GM18867 (cell line): Measurements from ENCODE around the gene SETD4.
"Not testable (repeated sequence)": the region's sequence is repeated elsewhere in the genome, so short reads cannot be mapped to it uniquely, and the experiment has no call there.

Experiments used
- ATAC-seq: cut with Tn5 transposase; IDR thresholded peaks from one replicate; pipeline ENCODE4 v1.9.1; 2021; ENCODE audit warnings: mild to moderate bottlenecking, moderate library complexity; ENCODE audit not compliant: unreplicated experiment

Gene SETD4, protein sequence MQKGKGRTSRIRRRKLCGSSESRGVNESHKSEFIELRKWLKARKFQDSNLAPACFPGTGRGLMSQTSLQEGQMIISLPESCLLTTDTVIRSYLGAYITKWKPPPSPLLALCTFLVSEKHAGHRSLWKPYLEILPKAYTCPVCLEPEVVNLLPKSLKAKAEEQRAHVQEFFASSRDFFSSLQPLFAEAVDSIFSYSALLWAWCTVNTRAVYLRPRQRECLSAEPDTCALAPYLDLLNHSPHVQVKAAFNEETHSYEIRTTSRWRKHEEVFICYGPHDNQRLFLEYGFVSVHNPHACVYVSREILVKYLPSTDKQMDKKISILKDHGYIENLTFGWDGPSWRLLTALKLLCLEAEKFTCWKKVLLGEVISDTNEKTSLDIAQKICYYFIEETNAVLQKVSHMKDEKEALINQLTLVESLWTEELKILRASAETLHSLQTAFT

DNA sequence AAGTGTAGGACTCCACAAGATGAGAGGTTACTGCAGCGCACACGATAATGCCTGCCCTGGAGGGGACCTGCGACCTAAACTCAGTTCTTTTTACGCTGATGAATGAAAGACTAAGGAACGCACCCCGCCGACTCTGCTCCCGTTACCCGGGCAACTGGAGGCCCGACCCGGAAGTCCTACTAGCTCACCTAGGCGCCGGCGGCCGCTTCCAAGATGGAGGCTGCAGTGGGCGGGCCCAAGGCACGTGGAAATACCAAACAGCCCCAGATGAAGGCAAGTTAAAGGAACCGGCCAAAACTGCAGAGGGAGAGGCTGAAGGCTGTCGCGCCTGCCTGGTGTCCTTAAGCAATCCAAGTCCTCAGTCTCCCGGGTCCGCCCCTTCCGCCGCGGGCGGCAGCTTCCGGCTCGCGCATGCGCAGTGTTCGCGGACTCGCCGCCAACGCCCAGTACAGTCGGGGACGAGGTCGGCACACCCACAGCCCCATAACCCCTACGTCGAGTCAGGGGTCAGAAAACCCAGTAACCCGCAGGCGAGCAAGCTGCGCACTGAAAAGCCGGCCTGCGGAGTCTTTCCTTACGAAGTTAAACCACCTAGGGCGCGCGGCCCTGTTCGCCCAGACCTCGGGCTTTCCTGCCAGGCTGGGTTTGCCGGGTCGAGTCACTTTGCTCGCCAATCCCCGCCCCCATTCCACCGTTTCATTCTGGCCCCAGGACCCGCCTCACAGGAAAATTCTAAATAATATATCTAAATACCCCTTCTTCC, at the start of gene SETD4:
Gene SETD4, minus strand, starts transcription at position 368 of the 763 bp plus-strand sequence. CDS start 1,638 bp downstream, outside the sequence.
- peak; percentile 90 for ATAC-seq

DNA sequence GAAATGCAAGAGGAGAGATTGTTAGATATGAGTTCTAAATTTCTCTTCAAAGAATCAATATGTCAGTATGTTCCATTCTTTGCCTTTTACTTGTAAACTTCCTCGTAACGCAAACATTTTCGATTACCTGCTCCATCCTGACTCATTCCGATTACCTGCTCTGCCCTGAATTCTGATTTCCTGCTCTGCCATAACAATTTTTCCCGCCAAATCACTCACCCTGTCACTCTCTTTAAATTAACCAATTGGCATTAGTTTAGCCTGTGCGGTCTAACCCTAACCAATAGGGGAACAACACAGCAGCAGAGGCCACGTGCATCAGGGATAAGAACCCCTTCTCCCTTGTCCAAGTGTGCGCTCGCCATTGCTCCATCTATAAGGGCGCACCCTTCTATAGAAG, 49.5 kb upstream of the SETD4 start:
- no peak for ATAC-seq

GRCh38 chr21:36105327-36105842, 45.1 kb upstream of the SETD4 start:
- ATAC-seq, result no peak

GRCh38 chr21:36104317-36105300, 44.3 kb upstream of the SETD4 start:
- ATAC-seq, result no peak

DNA sequence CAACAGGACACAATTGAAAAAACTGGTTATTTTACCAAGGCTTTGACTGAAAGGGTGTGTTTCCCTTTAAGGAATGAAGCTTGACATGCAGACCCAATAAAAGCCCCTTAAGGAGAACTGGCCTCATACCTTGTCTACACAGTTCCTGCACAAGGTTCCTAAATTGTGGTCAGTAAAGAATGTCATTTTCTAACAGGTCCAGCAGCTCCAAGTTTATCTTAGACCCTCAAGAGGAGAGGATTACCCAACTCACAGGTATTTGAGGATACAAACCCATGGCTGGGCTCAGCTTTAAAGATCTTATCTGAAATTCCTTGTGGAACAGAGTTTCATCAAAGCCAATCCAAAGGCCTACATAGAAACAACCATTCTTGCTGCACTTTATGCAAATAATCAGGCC, 43.1 kb upstream of the SETD4 start:
- ATAC-seq, result no peak

DNA sequence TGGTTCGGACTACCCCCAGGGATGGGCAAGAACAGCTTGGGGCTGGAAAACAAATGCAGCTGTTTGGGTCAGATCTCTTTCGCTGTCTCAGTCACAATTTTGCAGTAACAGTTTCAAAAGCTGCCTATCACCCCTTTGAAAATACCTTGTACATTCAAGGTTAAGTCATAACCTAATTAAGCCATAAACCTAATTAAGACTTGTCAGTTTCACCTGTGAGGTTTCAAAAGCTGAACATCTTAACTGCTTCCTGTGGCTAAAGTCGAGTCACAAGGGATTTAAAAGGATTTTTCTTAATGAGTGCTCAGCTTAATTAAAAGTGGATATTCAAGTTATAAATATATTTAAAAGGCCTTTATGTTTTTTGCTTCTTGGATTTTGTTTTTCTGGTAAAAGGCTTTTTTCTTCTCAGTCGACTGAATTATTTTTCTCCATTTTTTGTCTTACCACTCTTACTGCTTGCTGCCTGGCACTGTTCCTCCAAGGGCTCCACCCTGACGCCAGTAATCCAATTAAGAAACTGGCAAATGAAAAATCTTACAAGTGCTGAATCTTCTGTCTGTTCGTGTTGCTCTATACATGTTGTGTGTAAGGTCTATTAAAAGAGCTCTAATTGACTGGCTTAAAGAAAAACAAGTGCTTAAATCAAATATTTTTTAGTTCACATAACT, 40.8 kb upstream of the SETD4 start:
- ATAC-seq, result no peak

GRCh38 chr21:36099695-36100211, 39.4 kb upstream of the SETD4 start:
- not testable (repeated sequence) for ATAC-seq

GRCh38 chr21:36099000-36099399, 38.7 kb upstream of the SETD4 start:
- ATAC-seq, result no peak

GRCh38 chr21:36098182-36098532, 37.8 kb upstream of the SETD4 start:
- no peak for ATAC-seq

- no peak for ATAC-seq
Observed at GRCh38 chr21:36097427-36098181, 37.3 kb upstream of the SETD4 start.

DNA sequence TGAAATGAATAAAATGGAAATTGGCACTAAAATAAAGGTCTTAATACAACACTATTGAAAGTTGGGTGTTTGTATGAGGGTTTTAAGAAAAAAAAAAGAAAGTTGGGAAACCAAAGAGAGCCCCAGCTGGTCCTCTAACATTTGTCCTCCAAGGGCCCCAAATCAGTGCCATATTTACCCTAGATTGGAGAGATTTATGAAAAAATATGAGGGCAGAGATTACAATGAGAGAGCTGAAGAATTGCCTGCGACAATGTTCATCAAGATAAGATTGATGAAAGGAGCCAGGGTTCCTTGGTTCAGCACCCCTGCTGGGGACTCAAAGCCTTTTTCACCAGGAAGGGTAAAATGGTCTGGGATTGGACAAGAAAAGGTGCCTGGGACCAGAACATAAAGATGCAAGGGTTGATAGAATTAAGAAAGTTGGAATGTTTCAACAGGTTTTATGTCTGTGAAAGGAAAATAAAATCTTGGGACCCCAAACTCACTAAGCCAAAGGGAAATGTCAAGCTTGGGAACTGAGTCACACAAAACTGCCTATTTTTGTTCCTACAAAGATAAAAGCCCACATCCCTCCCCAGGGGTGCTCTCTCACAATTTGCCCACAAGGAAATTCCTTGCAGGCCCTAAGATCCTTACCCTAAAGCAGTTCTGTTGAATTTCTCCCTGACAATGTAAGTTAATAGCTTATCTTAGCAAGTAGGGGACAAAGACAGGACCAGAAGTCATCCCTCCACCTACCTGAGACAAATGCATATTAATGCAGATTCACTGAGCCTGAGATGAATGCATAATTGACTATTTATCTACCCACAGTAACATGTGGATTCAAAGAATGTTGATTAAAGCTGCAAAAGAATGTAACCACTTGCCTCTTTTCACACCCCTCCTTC, 36.3 kb upstream of the SETD4 start:
- no peak for ATAC-seq

DNA sequence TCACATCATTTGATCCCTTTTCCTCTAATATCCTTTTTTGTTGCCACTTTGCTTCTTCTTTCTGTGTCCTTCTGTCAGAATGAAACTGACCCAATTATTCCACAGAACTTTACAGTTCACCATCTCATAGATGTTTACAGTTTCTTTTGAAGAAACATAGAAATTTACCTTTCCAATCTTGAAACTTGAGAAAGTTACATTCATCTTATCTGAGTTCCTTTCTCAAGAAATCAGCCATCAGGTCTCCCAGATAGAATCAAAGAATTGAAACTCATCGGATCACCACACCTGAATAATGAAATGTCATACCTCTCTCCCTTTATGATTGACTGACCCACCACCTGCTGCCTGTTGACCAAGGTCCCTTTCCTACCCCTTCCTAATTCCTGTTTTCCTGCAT, 33.2 kb upstream of the SETD4 start:
- ATAC-seq, result no peak

DNA sequence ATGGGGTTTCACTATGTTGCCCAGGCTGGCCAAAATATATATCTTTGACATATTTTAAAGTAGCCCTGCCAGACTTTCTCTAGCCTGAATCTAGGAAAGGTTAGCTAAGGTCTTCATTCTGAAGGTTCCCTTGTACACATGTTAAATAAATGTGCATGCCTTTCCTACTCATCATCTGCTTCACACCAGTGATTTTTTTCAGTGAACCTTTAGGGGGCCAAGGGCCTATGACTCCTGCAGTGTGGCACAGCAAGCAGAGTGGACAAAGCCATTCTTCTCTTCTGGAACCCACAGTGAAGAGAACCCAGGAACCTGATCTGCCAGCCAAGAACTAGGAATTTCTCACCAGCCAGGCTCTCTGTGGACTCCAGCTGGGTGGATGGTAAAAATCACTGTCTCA, 32.4 kb upstream of the SETD4 start:
- no peak for ATAC-seq

- no peak for ATAC-seq
Observed at GRCh38 chr21:36089946-36090345, 29.6 kb upstream of the SETD4 start.

- ATAC-seq, result no peak
Observed at GRCh38 chr21:36087362-36088138, 27.2 kb upstream of the SETD4 start.

- ATAC-seq, result no peak
Observed at GRCh38 chr21:36082237-36082664, 21.9 kb upstream of the SETD4 start.

- ATAC-seq, result no peak
Observed at GRCh38 chr21:36080386-36080785, 20.1 kb upstream of the SETD4 start.
